Upper lobe of right lung (tissue), 1 donor: ENCODE results near the gene SIGMAR1. TPM values are rescaled to one million over a fixed set of nuclear protein-coding genes. Genes with fewer than 3 reads are reported as not detected.

Source experiments
- ATAC-seq: fragments of 200-7000 bp; cut with Tn5 transposase; one replicate; pipeline ENCODE4 v1.9.1; 2020; ENCODE audit warnings: mild to moderate bottlenecking, moderate library complexity
- DNase-seq: peaks from one replicate; pipeline ENCODE4 v3.0.0-alpha.2; 2020
- H3K27ac ChIP-seq: fragments of 200-600 bp; one replicate; pipeline ENCODE4 v1.8.0; 2022
- H3K27me3 ChIP-seq: fragments of 200-600 bp; one replicate; pipeline ENCODE4 v1.8.0; 2022; ENCODE audit warnings: mild to moderate bottlenecking
- H3K36me3 ChIP-seq: fragments of 200-600 bp; one replicate; pipeline ENCODE4 v1.8.0; 2022
- H3K4me1 ChIP-seq: fragments of 200-600 bp; one replicate; pipeline ENCODE4 v1.8.0; 2022
- H3K4me3 ChIP-seq: fragments of 200-600 bp; one replicate; pipeline ENCODE4 v1.8.0; 2022; ENCODE audit warnings: mild to moderate bottlenecking
- H3K9me3 ChIP-seq: fragments of 200-600 bp; one replicate; pipeline ENCODE4 v1.8.0; 2022
- CTCF ChIP-seq: fragments of 200-600 bp; IDR thresholded peaks from one replicate; pipeline ENCODE4 v1.8.0; 2022; ENCODE audit warnings: antibody characterized with exemption
- intact Hi-C: fragments of 100-400 bp; cut with DNase I; formaldehyde crosslinking; loops from one replicate; pipeline ENCODE4 v1.11.0; 2022
- total RNA-seq: library from RNA; stranded (reverse); fragmentation: NEBNext Ultra II Directional; extraction: Animal tissue kit (Norgen Biotek cat#: 25700); gene quantifications from one replicate; pipeline ENCODE4 v1.2.1, GENCODE V29; 2021
- donor health status: DM: no; HTN: yes; CAD: no; lungs with severe emphysema.

SIGMAR1 gene
- total RNA-seq, 1 donor from 2014 or later, result 40.5 TPM

GRCh38 chr9:34634551-34635248 lies 2.9 kb downstream of the SIGMAR1 start:
- no peak overlapping the region for H3K4me3 ChIP-seq
- no peak for TF ChIP-seq CTCF
- no peak for DNase-seq
- H3K27ac ChIP-seq, result no peak overlapping the region
- H3K27me3 ChIP-seq, result peaks cover 3% of the 10 kb centered on the region
- no peak for ATAC-seq
- peaks cover 17% of the 10 kb centered on the region for H3K4me1 ChIP-seq
- H3K36me3 ChIP-seq, result peaks cover 10% of the 10 kb centered on the region
- intact Hi-C loops, result no loop called here
- no peaks in the 10 kb centered on the region for H3K9me3 ChIP-seq

DNA sequence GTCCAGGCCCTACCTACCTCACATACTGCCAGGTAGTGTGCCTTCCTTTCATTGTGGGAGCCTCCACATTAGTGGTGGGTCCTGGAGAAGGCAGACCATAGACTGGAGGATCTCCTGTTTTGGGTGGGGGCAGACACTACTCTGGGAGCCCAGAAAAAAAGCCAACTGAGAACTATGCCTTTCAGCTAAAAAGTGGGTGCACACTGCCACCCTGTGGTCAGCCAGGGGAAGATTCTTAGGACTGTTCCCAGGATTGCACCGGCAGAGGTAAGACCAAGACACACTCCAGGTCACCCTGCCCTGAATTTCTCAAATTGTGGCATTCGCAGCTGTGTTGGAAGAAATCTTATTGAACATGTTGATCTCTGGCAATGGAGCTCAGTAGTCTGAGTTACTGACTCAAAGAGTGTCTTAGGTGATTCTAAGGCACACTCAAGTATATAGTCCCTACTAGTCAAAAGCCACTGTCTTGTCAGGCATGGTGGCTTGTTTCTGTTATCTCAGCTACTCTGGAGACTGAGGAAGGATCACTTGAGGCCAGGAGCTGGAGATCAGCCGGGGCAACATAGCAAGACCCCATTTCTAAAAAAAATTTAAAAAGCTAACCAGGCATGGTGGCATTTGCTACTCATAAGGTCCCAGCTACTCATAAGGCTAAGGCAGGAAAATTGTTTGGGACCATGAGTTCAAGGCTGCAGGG lies 3.6 kb downstream of the SIGMAR1 start:
- Histone ChIP-seq H3K36me3 (peaks cover 10% of the 10 kb centered on the region), H3K4me1 (peaks cover 21% of the 10 kb centered on the region), H3K9me3 (no peaks in the 10 kb centered on the region), H3K27me3 (peaks cover 10% of the 10 kb centered on the region), H3K27ac (no peak overlapping the region), H3K4me3 (no peak overlapping the region)
- TF ChIP-seq CTCF, result peak; percentile 85
- intact Hi-C loops, result no loop called here
- DNase-seq, result no peak
- peak; percentile 53 for ATAC-seq

DNA sequence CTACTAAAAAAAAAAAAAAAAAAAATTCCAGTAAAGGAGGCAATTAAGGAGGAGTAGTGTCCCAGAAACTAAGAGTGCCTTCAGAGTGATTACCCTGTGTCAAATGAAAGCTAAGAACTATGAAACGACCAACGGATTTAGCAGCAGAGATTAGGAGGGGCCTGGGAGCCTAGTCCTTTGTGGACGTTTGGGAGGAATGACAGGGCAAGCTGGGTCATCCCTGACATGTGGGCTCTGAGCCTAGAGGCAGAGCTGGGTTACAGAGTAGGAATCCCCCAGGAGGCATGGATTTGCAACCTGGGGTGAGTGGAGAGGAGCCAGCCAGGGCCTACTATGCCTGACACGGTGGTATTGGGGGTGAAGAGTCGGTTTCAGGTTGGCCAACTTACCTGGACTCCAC lies 4.4 kb downstream of the SIGMAR1 start:
- Histone ChIP-seq H3K9me3 (no peaks in the 10 kb centered on the region), H3K27me3 (peaks cover 18% of the 10 kb centered on the region), H3K4me3 (no peak overlapping the region), H3K27ac (no peak overlapping the region), H3K36me3 (peaks cover 10% of the 10 kb centered on the region), H3K4me1 (peaks cover 20% of the 10 kb centered on the region)
- TF ChIP-seq CTCF, result no peak
- intact Hi-C loops, result no loop called here
- no peak for ATAC-seq
- DNase-seq, result no peak

DNA sequence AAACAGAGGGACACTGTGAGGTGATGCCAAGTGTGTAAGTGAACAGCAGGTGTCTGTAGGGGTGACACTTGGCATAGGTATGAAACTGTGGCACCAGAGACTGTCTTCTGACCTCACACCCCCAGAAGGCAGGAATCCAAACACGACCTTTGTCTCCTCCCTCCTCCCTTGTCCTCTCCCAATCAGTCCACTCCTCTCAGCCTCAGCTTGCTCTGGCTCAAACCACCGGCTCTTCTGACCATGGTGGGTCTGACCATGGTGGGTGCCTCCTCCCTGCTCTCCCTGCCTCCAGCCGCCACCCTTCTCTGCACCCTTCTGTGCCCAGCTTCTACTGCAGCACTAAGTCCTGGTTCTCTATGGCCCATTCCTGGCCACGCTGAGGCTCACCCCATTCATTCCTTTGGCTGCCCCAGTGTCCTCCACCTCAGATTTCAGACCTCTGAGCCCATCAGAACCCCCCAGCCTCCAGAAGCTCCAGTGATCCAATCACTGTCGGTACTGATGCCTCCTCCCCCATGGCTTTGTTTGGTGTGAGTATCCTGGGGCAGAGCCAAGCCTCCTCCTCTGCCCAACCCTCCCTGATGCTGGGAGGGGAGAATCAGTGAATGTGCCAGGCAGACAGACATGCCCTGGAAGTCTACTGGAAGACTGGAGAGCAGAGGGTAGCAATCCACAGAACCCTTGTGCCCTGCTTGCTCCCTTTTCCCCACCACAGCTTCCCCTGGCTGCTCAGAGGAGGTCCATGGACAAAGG lies 7.0 kb downstream of the SIGMAR1 start:
- H3K27me3 ChIP-seq, result peaks cover 44% of the 10 kb centered on the region
- no peak for DNase-seq
- peaks cover 9% of the 10 kb centered on the region for H3K36me3 ChIP-seq
- no peaks in the 10 kb centered on the region for H3K9me3 ChIP-seq
- H3K4me1 ChIP-seq, result peaks cover 12% of the 10 kb centered on the region
- H3K4me3 ChIP-seq, result no peak overlapping the region
- intact Hi-C loops, result no loop called here
- ATAC-seq, result no peak
- H3K27ac ChIP-seq, result no peak overlapping the region
- no peak for TF ChIP-seq CTCF

DNA sequence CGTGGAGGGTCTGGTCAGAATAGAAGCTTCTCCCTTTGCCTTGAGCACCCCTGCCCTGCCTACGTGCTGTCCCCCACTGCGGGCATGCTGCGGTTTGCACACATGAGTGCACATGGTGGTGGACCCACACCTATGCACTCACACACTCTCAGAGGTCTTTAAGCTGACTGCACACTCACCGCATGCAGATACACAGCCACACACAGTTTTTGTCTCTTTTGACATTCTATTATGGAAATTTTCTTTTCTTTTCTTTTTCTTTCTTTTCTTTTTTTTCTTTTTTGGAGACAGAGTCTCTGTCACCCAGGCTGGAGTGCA lies 8.1 kb downstream of the SIGMAR1 start:
- intact Hi-C loops, result no loop called here
- H3K36me3 ChIP-seq, result no peaks in the 10 kb centered on the region
- no peak for TF ChIP-seq CTCF
- H3K4me3 ChIP-seq, result no peak overlapping the region
- H3K27ac ChIP-seq, result no peak overlapping the region
- peaks cover 12% of the 10 kb centered on the region for H3K4me1 ChIP-seq
- ATAC-seq, result no peak
- H3K9me3 ChIP-seq, result no peaks in the 10 kb centered on the region
- DNase-seq, result no peak
- peaks cover 56% of the 10 kb centered on the region for H3K27me3 ChIP-seq
